ENCODE measurements around the gene ANKH.
"Not testable (repeated sequence)": the region's sequence is repeated elsewhere in the genome, so short reads cannot be mapped to it uniquely, and the experiment has no call there.

Gene ANKH

GRCh38 chr5:14853685-14854084 is 17.9 kb downstream of the ANKH start:
- no peak for DNase-seq

- DNase-seq, result no peak
Observed at GRCh38 chr5:14852779-14853178, 18.8 kb downstream of the ANKH start.

GRCh38 chr5:14851999-14852526 is 19.5 kb downstream of the ANKH start:
- DNase-seq, result no peak

- no peak for DNase-seq
Observed at GRCh38 chr5:14851597-14851996, 20.0 kb downstream of the ANKH start.

- DNase-seq, result no peak
Observed at GRCh38 chr5:14851050-14851419, 20.5 kb downstream of the ANKH start.

- no peak for DNase-seq
Observed at GRCh38 chr5:14850419-14851049, 21.0 kb downstream of the ANKH start.

- no peak for DNase-seq
Observed at GRCh38 chr5:14849516-14850294, 21.9 kb downstream of the ANKH start.

GRCh38 chr5:14848942-14849341 is 22.6 kb downstream of the ANKH start:
- not testable (repeated sequence) for DNase-seq

- no peak for DNase-seq
Observed at GRCh38 chr5:14848385-14848784, 23.2 kb downstream of the ANKH start.

GRCh38 chr5:14847471-14847870 is 24.1 kb downstream of the ANKH start:
- DNase-seq, result no peak

- DNase-seq, result no peak
Observed at GRCh38 chr5:14842117-14842516, 29.5 kb downstream of the ANKH start.

- no peak for DNase-seq
Observed at GRCh38 chr5:14840624-14841023, 31.0 kb downstream of the ANKH start.

- no peak for DNase-seq
Observed at GRCh38 chr5:14838396-14839319, 32.9 kb downstream of the ANKH start.

- DNase-seq, result not testable (repeated sequence)
Observed at GRCh38 chr5:14837423-14838122, 34.0 kb downstream of the ANKH start.

GRCh38 chr5:14834584-14835550 is 36.7 kb downstream of the ANKH start:
- DNase-seq, result peak; percentile 21

GRCh38 chr5:14834062-14834461 is 37.5 kb downstream of the ANKH start:
- no peak for DNase-seq

GRCh38 chr5:14831006-14831338 is 40.6 kb downstream of the ANKH start:
- no peak for DNase-seq

- DNase-seq, result no peak
Observed at GRCh38 chr5:14830210-14831005, 41.2 kb downstream of the ANKH start.

GRCh38 chr5:14829396-14829795 is 42.2 kb downstream of the ANKH start:
- DNase-seq, result no peak

GRCh38 chr5:14826714-14827113 is 44.9 kb downstream of the ANKH start:
- no peak for DNase-seq

GRCh38 chr5:14825977-14826376 is 45.6 kb downstream of the ANKH start:
- DNase-seq, result no peak

Measured in fibroblast of skin of right quadriceps (primary cell).